AG04450 (cell line): Measurements from ENCODE around the gene SLC25A45. TPM values are rescaled to one million over a fixed set of nuclear protein-coding genes. Genes with fewer than 3 reads are reported as not detected.

ENCODE experiments used
- CTCF ChIA-PET: fragments of 300-600, 350-600 bp; formaldehyde crosslinking; extraction: SDS; loops from one replicate; lab custom pipeline; 2022; ENCODE audit warnings: antibody characterized with exemption, inconsistent platforms; lab: Charles Lee
- POLR2A ChIA-PET: fragments of 350-600 bp; formaldehyde crosslinking; extraction: SDS; loops from one replicate; lab custom pipeline; 2021; ENCODE audit warnings: antibody characterized with exemption, inconsistent platforms; lab: Yijun Ruan, JAX
- DNase-seq: peaks from one replicate; pipeline ENCODE4 v3.0.0-alpha.2; 2011; ENCODE audit warnings: low read depth, low spot score
- H3K27ac ChIP-seq: one replicate; pipeline ENCODE4 v1.5.1; 2012; ENCODE audit warnings: low read depth, low read length, control low read depth
- H3K27me3 ChIP-seq: one replicate; pipeline ENCODE4 v1.6.0; 2012; ENCODE audit warnings: low read length; ENCODE audit not compliant: control insufficient read depth, insufficient read depth
- H3K4me3 ChIP-seq: 2 replicates; pipeline ENCODE4 v1.5.1; 2011; ENCODE audit warnings: mild to moderate bottlenecking, low read depth, low read length, control low read depth
- H3K9me3 ChIP-seq: 2 replicates; pipeline ENCODE4 v1.5.1; 2012; ENCODE audit warnings: low read length; ENCODE audit not compliant: control insufficient read depth, insufficient read depth
- polyA plus RNA-seq: library from polyadenylated mRNA; depleted of rRNA; stranded (reverse); fragments of >200 nt; gene quantifications from 2 replicates; pipeline ENCODE4 v1.2.3, GENCODE V29; 2011
- TF ChIP-seq, protein P1 (sequence below): IDR thresholded peaks from 2 replicates; pipeline ENCODE4 v1.5.1; 2011; ENCODE audit warnings: low read depth, low read length, control low read depth, inconsistent platforms

The SLC25A45 gene
- polyA plus RNA-seq, 1 experiment = 0.76 TPM

DNA sequence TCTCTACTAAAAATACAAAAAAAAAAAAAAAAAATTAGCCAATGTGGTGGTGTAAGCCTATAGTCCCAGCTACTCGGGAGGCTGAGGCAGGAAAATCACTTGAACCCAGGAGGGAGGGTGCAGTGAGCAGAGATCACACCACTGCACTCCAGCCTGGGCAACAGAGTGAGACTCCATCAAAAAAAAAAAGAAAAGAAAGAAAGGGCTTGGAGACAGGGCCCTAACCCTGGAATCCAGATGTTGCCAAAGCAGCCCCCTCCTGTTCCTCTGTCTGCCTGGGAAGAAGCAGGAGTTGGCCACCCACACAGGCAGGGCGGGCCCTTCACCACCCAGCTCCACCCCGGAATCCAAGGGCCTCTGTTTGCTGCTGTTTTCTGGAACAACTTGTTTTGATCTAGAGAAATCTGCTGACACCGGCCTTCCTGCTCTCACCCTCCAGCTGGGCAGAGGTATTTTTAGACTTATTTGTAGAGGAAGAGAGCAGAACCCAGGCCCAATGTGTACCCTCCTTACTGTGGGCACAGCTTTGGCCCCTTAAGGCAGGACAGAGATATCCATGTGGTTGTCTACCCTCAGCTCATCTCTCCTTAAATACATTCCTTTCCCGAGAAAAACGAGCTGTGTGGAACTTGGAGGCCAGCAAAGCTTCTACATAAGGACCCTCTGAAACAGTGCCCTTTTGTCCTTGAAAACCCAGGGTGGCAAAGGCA, 37.5 kb upstream of the SLC25A45 start:
- Histone ChIP-seq H3K4me3 (peak overlapping the region; percentile 45), H3K9me3 (peaks cover 6% of the 10 kb centered on the region; the same call in 1 of the 2 replicates), H3K27ac (peak overlapping the region; percentile 100), H3K27me3 (no peaks in the 10 kb centered on the region)
- TF ChIP-seq, protein P1, sequence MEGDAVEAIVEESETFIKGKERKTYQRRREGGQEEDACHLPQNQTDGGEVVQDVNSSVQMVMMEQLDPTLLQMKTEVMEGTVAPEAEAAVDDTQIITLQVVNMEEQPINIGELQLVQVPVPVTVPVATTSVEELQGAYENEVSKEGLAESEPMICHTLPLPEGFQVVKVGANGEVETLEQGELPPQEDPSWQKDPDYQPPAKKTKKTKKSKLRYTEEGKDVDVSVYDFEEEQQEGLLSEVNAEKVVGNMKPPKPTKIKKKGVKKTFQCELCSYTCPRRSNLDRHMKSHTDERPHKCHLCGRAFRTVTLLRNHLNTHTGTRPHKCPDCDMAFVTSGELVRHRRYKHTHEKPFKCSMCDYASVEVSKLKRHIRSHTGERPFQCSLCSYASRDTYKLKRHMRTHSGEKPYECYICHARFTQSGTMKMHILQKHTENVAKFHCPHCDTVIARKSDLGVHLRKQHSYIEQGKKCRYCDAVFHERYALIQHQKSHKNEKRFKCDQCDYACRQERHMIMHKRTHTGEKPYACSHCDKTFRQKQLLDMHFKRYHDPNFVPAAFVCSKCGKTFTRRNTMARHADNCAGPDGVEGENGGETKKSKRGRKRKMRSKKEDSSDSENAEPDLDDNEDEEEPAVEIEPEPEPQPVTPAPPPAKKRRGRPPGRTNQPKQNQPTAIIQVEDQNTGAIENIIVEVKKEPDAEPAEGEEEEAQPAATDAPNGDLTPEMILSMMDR = no peak
- CTCF ChIA-PET = interaction anchor here (0.9 kb wide), 1 partner anchor 91 kb away, joined by 3 read pairs; no protein-coding TSS in a partner anchor
- no peak for DNase-seq
- POLR2A ChIA-PET = interaction anchor here (0.5 to 17.0 kb wide), 9 partner anchors 9 to 632 kb away, joined by 3 to 999 read pairs (median 4); partner anchors contain the start of genes MALAT1 and SCYL1

DNA sequence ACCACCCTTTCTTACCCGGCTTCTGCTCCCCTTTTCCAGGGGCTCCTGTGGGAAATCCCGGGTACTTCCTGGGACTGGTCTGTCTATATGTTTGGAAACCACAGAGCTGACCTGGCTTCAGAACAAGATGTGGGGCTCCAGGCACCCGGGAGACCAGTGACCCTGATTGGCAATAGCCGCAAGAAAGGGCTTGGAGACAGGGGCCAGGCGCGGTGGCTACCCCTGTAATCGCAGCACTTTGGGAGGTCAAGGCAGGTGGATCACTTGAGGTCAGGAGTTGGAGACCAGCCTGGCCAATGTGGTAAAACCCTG, 37.0 kb upstream of the SLC25A45 start:
- DNase-seq = no peak
- CTCF ChIA-PET = interaction anchor here (0.9 kb wide), 1 partner anchor 92 kb away, joined by 3 read pairs; no protein-coding TSS in a partner anchor

DNA sequence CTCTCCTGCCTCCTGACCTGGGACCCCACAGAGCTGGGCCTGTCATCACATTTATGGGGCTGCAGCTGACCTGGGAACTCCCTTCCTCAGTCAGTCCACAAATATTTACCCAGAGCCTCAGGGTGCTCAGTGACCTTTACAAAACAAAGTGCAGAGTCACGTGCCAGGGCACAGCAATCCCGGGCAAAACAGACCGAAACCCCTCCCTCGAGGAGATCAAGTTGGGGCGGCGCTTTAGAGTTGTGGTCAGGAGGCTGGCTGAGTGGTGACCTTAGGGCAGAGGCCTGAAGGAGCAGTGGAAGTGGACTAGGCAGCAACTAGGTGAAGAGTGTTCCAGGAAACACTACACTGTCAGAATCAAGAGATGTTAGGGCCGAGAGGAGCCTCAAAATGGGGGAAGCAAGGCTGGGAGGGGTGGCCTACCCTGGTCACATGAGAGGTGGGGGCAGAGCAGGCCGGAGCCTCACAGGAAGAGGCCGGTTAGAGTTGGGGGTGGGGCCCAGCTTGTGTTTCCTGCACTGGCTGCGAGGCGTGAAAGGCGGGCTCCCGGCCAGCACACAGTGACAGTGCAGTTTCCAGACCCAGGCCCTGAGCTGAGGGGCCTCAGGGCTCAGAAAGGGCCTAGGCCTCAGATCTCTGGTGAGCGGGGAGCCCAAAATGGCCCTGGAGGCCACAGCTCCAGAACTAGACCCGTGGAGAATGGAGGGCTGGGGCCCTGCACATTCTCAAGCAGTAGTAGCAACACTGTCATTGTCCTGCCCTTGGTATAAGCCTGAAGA, 36.4 kb upstream of the SLC25A45 start:
- POLR2A ChIA-PET = interaction anchor here (0.5 to 17.0 kb wide), 9 partner anchors 10 to 633 kb away, joined by 3 to 999 read pairs (median 4); partner anchors contain the start of genes MALAT1 and SCYL1
- Histone ChIP-seq H3K9me3 (peaks cover 6% of the 10 kb centered on the region; the same call in 1 of the 2 replicates), H3K27ac (peak overlapping the region; percentile 100), H3K27me3 (no peaks in the 10 kb centered on the region), H3K4me3 (peak overlapping the region; percentile 46)
- CTCF ChIA-PET = no interaction called here
- no peak for DNase-seq
- TF ChIP-seq, protein P1 = no peak

More for the DNA sequence above, 37.0 kb upstream of the SLC25A45 start:
- TF ChIP-seq, protein P1 = no peak
- Histone ChIP-seq H3K9me3 (peaks cover 6% of the 10 kb centered on the region; the same call in 1 of the 2 replicates), H3K27me3 (no peaks in the 10 kb centered on the region), H3K27ac (peak overlapping the region; percentile 100), H3K4me3 (peak overlapping the region; percentile 46)
- POLR2A ChIA-PET = interaction anchor here (0.5 to 17.0 kb wide), 8 partner anchors 10 to 632 kb away, joined by 3 to 999 read pairs (median 4); partner anchors contain the start of genes MALAT1 and SCYL1

DNA sequence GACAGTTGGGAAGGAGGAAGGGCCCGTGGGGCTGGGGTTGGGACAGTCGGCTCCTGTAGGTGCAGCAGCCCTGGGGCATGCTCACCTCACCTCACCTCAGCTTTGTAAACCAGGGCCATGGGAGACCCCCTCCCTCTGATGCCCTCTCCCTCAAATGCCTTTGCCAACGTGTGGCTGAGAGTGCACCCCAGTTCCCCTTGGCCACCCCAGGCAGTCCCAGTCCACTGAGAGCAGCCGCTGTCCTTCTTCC, 35.9 kb upstream of the SLC25A45 start:
- Histone ChIP-seq H3K27ac (peak overlapping the region; percentile 100), H3K9me3 (peaks cover 5% of the 10 kb centered on the region; the same call in 1 of the 2 replicates), H3K4me3 (peak overlapping the region; percentile 46), H3K27me3 (no peaks in the 10 kb centered on the region)
- no peak for DNase-seq
- TF ChIP-seq, protein P1 = no peak
- CTCF ChIA-PET = no interaction called here
- POLR2A ChIA-PET = interaction anchor here (0.7 to 17.0 kb wide), 5 partner anchors 11 to 117 kb away, joined by 3 to 999 read pairs (median 46); partner anchors contain the start of gene MALAT1
